CD14-positive monocyte (primary cell): ENCODE data around the gene ROCK1. TPM values are rescaled to one million over a fixed set of nuclear protein-coding genes. Genes with fewer than 3 reads are reported as not detected.
A peak's percentile ranks its signal among the peaks of the same experiment; 100 is the strongest.

ENCODE experiments used
- DNase-seq, 3 donors: peaks; one replicate each; pipeline ENCODE4 v3.0.0-alpha.2; 2011 to 2022
- H2AFZ ChIP-seq: 2 replicates; pipeline ENCODE4 v1.6.0; 2012; ENCODE audit warnings: mild to moderate bottlenecking, low read depth, low read length, inconsistent platforms; ENCODE audit not compliant: insufficient read depth, poor library complexity, severe bottlenecking
- H3K27ac ChIP-seq, 2 donors: 1 replicate in 1 of 2; 2 replicates in 1 of 2; pipeline ENCODE4 v1.5.1; 2012 to 2013; ENCODE audit warnings: low read length in 2 of 2, control low read depth in 1 of 2, inconsistent platforms in 1 of 2, low read depth in 1 of 2, mild to moderate bottlenecking in 1 of 2
- H3K27me3 ChIP-seq, 2 donors: one replicate each; pipeline versions ENCODE4 v1.6.0 to v1.6.1; 2011 to 2013; ENCODE audit warnings: low read length in 2 of 2; ENCODE audit not compliant: control insufficient read depth in 2 of 2, insufficient read depth in 2 of 2
- H3K36me3 ChIP-seq, 2 donors: replicated peaks in 1 of 2; 1 replicate in 1 of 2; 2 replicates in 1 of 2; pipeline versions ENCODE4 v1.5.1 to v1.6.1; 2012 to 2013; ENCODE audit warnings: low read length in 2 of 2, control low read depth in 1 of 2, inconsistent platforms in 1 of 2, mild to moderate bottlenecking in 1 of 2; ENCODE audit not compliant: insufficient read depth in 2 of 2, control insufficient read depth in 1 of 2
- H3K4me1 ChIP-seq, 2 donors: 1 replicate in 1 of 2; 2 replicates in 1 of 2; pipeline versions ENCODE4 v1.5.1 to v1.6.1; 2012 to 2013; ENCODE audit warnings: low read length in 2 of 2, control low read depth in 1 of 2, inconsistent platforms in 1 of 2, mild to moderate bottlenecking in 1 of 2, moderate library complexity in 1 of 2; ENCODE audit not compliant: insufficient read depth in 2 of 2, control insufficient read depth in 1 of 2
- H3K4me2 ChIP-seq: replicated peaks from 2 replicates; pipeline ENCODE3; 2012; ENCODE audit warnings: low read length, moderate library complexity, mild to moderate bottlenecking; ENCODE audit not compliant: poor library complexity, severe bottlenecking; ENCODE audit errors: extremely low read depth
- H3K4me3 ChIP-seq, 3 experiments: fragments of 200-600 bp in 1 of 3; sonication (generic) in 1 of 3; replicated peaks in 1 of 3; 1 replicate in 2 of 3; 2 replicates in 1 of 3; pipeline ENCODE4 v1.5.1; 2011 to 2013; ENCODE audit warnings: low read length in 3 of 3, mild to moderate bottlenecking in 3 of 3, control low read depth in 2 of 3, low read depth in 2 of 3, inconsistent platforms in 1 of 3, moderate library complexity in 1 of 3
- H3K79me2 ChIP-seq: 2 replicates; pipeline ENCODE4 v1.6.0; 2012; ENCODE audit warnings: mild to moderate bottlenecking, control low read depth, inconsistent platforms, low read length, moderate library complexity; ENCODE audit not compliant: insufficient read depth
- H3K9ac ChIP-seq: 2 replicates; pipeline ENCODE4 v1.6.0; 2017; ENCODE audit warnings: low read length, mild to moderate bottlenecking; ENCODE audit not compliant: insufficient read depth, poor library complexity, severe bottlenecking
- H3K9me3 ChIP-seq, 2 donors: replicated peaks in 1 of 2; 1 replicate in 1 of 2; 2 replicates in 1 of 2; pipeline versions ENCODE4 v1.5.1 to v1.6.1; 2012 to 2013; ENCODE audit warnings: low read length in 2 of 2, control low read depth in 1 of 2; ENCODE audit not compliant: control insufficient read depth in 1 of 2, insufficient read depth in 1 of 2
- H4K20me1 ChIP-seq: 2 replicates; pipeline ENCODE4 v1.6.0; 2012; ENCODE audit warnings: mild to moderate bottlenecking, low read length, control low read depth, moderate library complexity; ENCODE audit not compliant: insufficient read depth
- H3K27ac Mint-ChIP-seq, 7 donors: one replicate each; pipeline ENCODE4 v1.8.0; 2020; ENCODE audit warnings: mild to moderate bottlenecking in 7 of 7, mixed read lengths in 7 of 7, moderate library complexity in 6 of 7, inconsistent platforms in 2 of 7
- H3K27me3 Mint-ChIP-seq, 3 donors: one replicate each; pipeline ENCODE4 v1.8.0; 2021 to 2022; ENCODE audit warnings: low read depth in 3 of 3, mild to moderate bottlenecking in 3 of 3, mixed read lengths in 3 of 3, moderate library complexity in 3 of 3, inconsistent platforms in 1 of 3
- H3K36me3 Mint-ChIP-seq, 2 donors: one replicate each; pipeline ENCODE4 v1.8.0; 2020; ENCODE audit warnings: mixed read lengths in 2 of 2, inconsistent platforms in 1 of 2, mild to moderate bottlenecking in 1 of 2
- H3K4me1 Mint-ChIP-seq: one replicate; pipeline ENCODE4 v1.8.0; 2020; ENCODE audit warnings: mild to moderate bottlenecking, mixed read lengths
- H3K4me3 Mint-ChIP-seq, 2 donors: one replicate each; pipeline ENCODE4 v1.8.0; 2020; ENCODE audit warnings: mild to moderate bottlenecking in 2 of 2, mixed read lengths in 2 of 2, moderate library complexity in 1 of 2
- H3K9me3 Mint-ChIP-seq, 7 donors: one replicate each; pipeline ENCODE4 v1.8.0; 2020 to 2022; ENCODE audit warnings: mixed read lengths in 7 of 7, mild to moderate bottlenecking in 6 of 7, moderate library complexity in 6 of 7, inconsistent platforms in 2 of 7
- CTCF ChIP-seq: fragments of 200-600 bp; IDR thresholded peaks from one replicate; pipeline ENCODE4 v1.8.0; 2022; ENCODE audit warnings: antibody characterized with exemption, mild to moderate bottlenecking
- WGBS: methylation state at CpG from one replicate; pipeline ENCODE4 v1.1.5; 2013; ENCODE audit warnings: missing lambda C conversion rate; ENCODE audit not compliant: insufficient coverage; 5-methylcytosine and 5-hydroxymethylcytosine counted together
- intact Hi-C, 2 donors: fragments of 100-400 bp; cut with micrococcal nuclease; formaldehyde crosslinking; loops; one replicate each; pipeline versions ENCODE4 v1.15.0 to v1.15.1; 2023
- polyA plus RNA-seq, 3 donors: library from polyadenylated mRNA; depleted of rRNA in 1 of 3; unstranded in 2 of 3; stranded (reverse) in 1 of 3; fragments of 300-500 nt in 2 of 3; fragments of >200 nt in 1 of 3; fragmentation: Illumina TruSeq in 2 of 3; gene quantifications; 1 replicate in 2 of 3; 2 replicates in 1 of 3; pipeline ENCODE4 v1.2.3, GENCODE V29; 2012 to 2021

Gene ROCK1
- polyA plus RNA-seq, 3 donors, result 10.2 to 35.3 (median 20.3) TPM

- H3K4me3 ChIP-seq, result no peak overlapping the region
- H2AFZ ChIP-seq, result no peak overlapping the region
- peaks cover 4 to 22% of the 10 kb centered on the region in 2 donors for H3K4me1 ChIP-seq
- H3K4me2 ChIP-seq, result no peak overlapping the region
- H3K4me3 Mint-ChIP-seq, result no peak overlapping the region
- H3K36me3 ChIP-seq, result no peaks in the 10 kb centered on the region
- H3K27ac ChIP-seq, result peak overlapping the region in 1 of 2 donors; percentile 26
- no peaks in the 10 kb centered on the region for H3K9me3 ChIP-seq
- H3K79me2 ChIP-seq, result peaks cover 100% of the 10 kb centered on the region
- H3K27ac Mint-ChIP-seq, result peak overlapping the region in 4 of 7 donors; percentile 5 to 68 (median 52)
- H3K9me3 Mint-ChIP-seq, result peaks cover 0 to 3% (median 0%) of the 10 kb centered on the region in 7 donors
- no peak for TF ChIP-seq CTCF
- H4K20me1 ChIP-seq, result peaks cover 100% of the 10 kb centered on the region
- 60% methylated on average over 6 of the region's 9 CpGs for WGBS
- no peaks in the 10 kb centered on the region for H3K27me3 Mint-ChIP-seq
- peaks cover 50% of the 10 kb centered on the region for H3K4me1 Mint-ChIP-seq
- peaks cover 2 to 15% of the 10 kb centered on the region in 2 donors for H3K36me3 Mint-ChIP-seq
- intact Hi-C loops, result no loop called here
- DNase-seq, result no peak
- H3K27me3 ChIP-seq, result no peaks in the 10 kb centered on the region
- H3K9ac ChIP-seq, result no peak overlapping the region
These were observed 12.2 kb downstream of the ROCK1 start for GRCh38 chr18:21099442-21099841.

GRCh38 chr18:21096760-21097159 lies 14.9 kb downstream of the ROCK1 start:
- H3K27ac ChIP-seq, result no peak overlapping the region
- H4K20me1 ChIP-seq, result peaks cover 100% of the 10 kb centered on the region
- Mint-ChIP-seq H3K27ac (peak overlapping the region in 3 of 7 donors; percentile 8 to 27 (median 17)), H3K36me3 (peaks cover 2 to 19% of the 10 kb centered on the region in 2 donors), H3K27me3 (no peaks in the 10 kb centered on the region), H3K9me3 (peaks cover 0 to 3% (median 0%) of the 10 kb centered on the region in 7 donors), H3K4me3 (no peak overlapping the region), H3K4me1 (peaks cover 39% of the 10 kb centered on the region)
- peaks cover 4 to 18% of the 10 kb centered on the region in 2 donors for H3K4me1 ChIP-seq
- 73% methylated on average over 1 of the region's 2 CpGs for WGBS
- no peak overlapping the region for H2AFZ ChIP-seq
- TF ChIP-seq CTCF, result no peak
- no peak for DNase-seq
- no peak overlapping the region for H3K9ac ChIP-seq
- H3K9me3 ChIP-seq, result no peaks in the 10 kb centered on the region
- no peak overlapping the region for H3K4me2 ChIP-seq
- intact Hi-C loops, result no loop called here
- H3K79me2 ChIP-seq, result peaks cover 100% of the 10 kb centered on the region
- H3K27me3 ChIP-seq, result no peaks in the 10 kb centered on the region
- H3K4me3 ChIP-seq, result no peak overlapping the region
- no peaks in the 10 kb centered on the region for H3K36me3 ChIP-seq
